Body of pancreas (tissue), 4 donors: ENCODE data around the gene MUC6. TPM values are rescaled to one million over a fixed set of nuclear protein-coding genes. Genes with fewer than 3 reads are reported as not detected.

Experiments
- ATAC-seq: fragments of 150-250 bp; one replicate; pipeline ENCODE4 v1.9.1; 2016
- DNase-seq, 4 donors: peaks; one replicate each; pipeline ENCODE4 v3.0.0-alpha.2; 2019
- H3K27ac ChIP-seq, 4 donors: fragments of 200-600 bp; sonication (generic); 1 replicate in 3 of 4; 2 replicates in 1 of 4; pipeline versions ENCODE4 v1.5.1 to v1.6.1; 2016 to 2019; ENCODE audit warnings: mild to moderate bottlenecking in 1 of 4, mixed read lengths in 1 of 4, moderate library complexity in 1 of 4
- H3K27me3 ChIP-seq, 2 donors: fragments of 200-600 bp; sonication (generic); one replicate each; pipeline ENCODE4 v1.6.0; 2016; ENCODE audit warnings: mild to moderate bottlenecking in 1 of 2
- H3K36me3 ChIP-seq, 2 donors: fragments of 200-600 bp; sonication (generic); replicated peaks in 1 of 2; 2 replicates each; pipeline ENCODE4 v1.5.1; 2016; ENCODE audit warnings: low read depth in 2 of 2; ENCODE audit not compliant: insufficient read depth in 1 of 2
- H3K4me1 ChIP-seq: fragments of 200-600 bp; sonication (generic); one replicate; pipeline ENCODE4 v1.6.0; 2016
- H3K4me3 ChIP-seq, 2 donors: fragments of 200-600 bp; sonication (generic); 1 replicate in 1 of 2; 2 replicates in 1 of 2; pipeline ENCODE4 v1.5.1; 2016 to 2019
- H3K9me3 ChIP-seq, 3 donors: fragments of 200-600 bp; sonication (generic); 1 replicate in 2 of 3; 2 replicates in 1 of 3; pipeline ENCODE4 v1.5.1; 2016
- CTCF ChIP-seq, 7 experiments: fragments of 450-650 bp in 4 of 7; fragments of 200-600 bp in 3 of 7; sonication (generic) in 3 of 7; IDR thresholded peaks; one replicate each; pipeline ENCODE4 v1.5.1; 2016 to 2019; ENCODE audit warnings: antibody characterized with exemption in 7 of 7
- POLR2A ChIP-seq, 3 donors: fragments of 450-650 bp; IDR thresholded peaks; one replicate each; pipeline ENCODE4 v1.6.1; 2016; ENCODE audit warnings: antibody characterized with exemption in 3 of 3, mild to moderate bottlenecking in 2 of 3
- WGBS, 2 donors: methylation state at CpG; one replicate each; pipeline ENCODE4 v1.1.5; 2017; 5-methylcytosine and 5-hydroxymethylcytosine counted together
- intact Hi-C: fragments of 100-400 bp; cut with DNase I; formaldehyde crosslinking; loops from one replicate; pipeline ENCODE4 v1.15.1; 2023
- total RNA-seq, 2 donors: library from RNA; depleted of rRNA; stranded (reverse); fragments of >200 nt; gene quantifications; one replicate each; pipeline ENCODE4 v1.1.0, GENCODE V29; 2016

Gene MUC6
- total RNA-seq, 2 donors from 2014 or later = 101 to 194 TPM

DNA sequence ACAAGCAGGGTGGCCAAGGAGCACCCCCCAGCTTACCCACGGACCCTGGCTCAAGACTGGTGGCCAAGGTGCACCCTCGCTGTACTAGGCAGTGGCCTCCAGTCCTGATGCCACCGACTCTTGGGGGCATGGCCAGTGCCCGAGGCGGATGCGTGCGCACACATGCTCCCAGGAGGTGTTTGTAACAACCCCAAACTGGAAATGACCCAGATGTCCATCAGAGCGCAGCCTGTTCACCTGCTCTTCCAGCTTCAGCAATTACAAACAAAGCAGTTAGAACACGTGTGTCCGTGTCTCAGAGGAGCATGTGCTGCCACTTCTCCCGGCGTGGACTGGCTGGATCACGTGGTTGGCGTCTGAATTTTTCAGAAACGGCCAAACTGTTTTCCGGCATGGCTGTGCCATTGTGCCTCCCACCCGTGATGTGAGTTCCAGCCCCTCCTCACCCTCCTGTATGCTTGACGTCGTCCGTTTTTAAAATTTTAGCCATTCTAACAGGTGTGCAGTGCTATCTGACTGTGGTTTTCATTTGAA lies 7.1 kb upstream of the MUC6 start:
- no peaks in the 10 kb centered on the region for H3K9me3 ChIP-seq
- no peak overlapping the region for H3K4me3 ChIP-seq
- H3K36me3 ChIP-seq = no peaks in the 10 kb centered on the region
- 79 to 82% methylated on average over 13 to 18 of the region's 20 CpGs for WGBS, 2 donors
- TF ChIP-seq CTCF (IDR thresholded peaks at IDR 0.05) = no peak
- no peak for TF ChIP-seq POLR2A (IDR thresholded peaks at IDR 0.05)
- DNase-seq = peak in 3 of 4 donors; percentile 18 to 61 (median 47)
- H3K27me3 ChIP-seq = no peaks in the 10 kb centered on the region
- intact Hi-C loops = no loop called here
- no peak for ATAC-seq
- H3K27ac ChIP-seq = peak overlapping the region in 3 of 4 donors; percentile 77 to 87 (median 87)
- peaks cover 44% of the 10 kb centered on the region for H3K4me1 ChIP-seq

GRCh38 chr11:1042626-1043562 lies 6.4 kb upstream of the MUC6 start:
- Histone ChIP-seq H3K27ac (peak overlapping the region; percentile 77 to 87 (median 86)), H3K4me1 (peaks cover 52% of the 10 kb centered on the region), H3K9me3 (no peaks in the 10 kb centered on the region), H3K4me3 (no peak overlapping the region), H3K36me3 (no peaks in the 10 kb centered on the region), H3K27me3 (no peaks in the 10 kb centered on the region)
- DNase-seq (peak in 2 of 4 donors; percentile 11 to 16), ATAC-seq (no peak)
- intact Hi-C loops = no loop called here
- TF ChIP-seq POLR2A (IDR thresholded peaks at IDR 0.05) (no peak), CTCF (IDR thresholded peaks at IDR 0.05) (no peak)
- 82 to 86% methylated on average over 11 to 19 of the region's 26 CpGs for WGBS, 2 donors

DNA sequence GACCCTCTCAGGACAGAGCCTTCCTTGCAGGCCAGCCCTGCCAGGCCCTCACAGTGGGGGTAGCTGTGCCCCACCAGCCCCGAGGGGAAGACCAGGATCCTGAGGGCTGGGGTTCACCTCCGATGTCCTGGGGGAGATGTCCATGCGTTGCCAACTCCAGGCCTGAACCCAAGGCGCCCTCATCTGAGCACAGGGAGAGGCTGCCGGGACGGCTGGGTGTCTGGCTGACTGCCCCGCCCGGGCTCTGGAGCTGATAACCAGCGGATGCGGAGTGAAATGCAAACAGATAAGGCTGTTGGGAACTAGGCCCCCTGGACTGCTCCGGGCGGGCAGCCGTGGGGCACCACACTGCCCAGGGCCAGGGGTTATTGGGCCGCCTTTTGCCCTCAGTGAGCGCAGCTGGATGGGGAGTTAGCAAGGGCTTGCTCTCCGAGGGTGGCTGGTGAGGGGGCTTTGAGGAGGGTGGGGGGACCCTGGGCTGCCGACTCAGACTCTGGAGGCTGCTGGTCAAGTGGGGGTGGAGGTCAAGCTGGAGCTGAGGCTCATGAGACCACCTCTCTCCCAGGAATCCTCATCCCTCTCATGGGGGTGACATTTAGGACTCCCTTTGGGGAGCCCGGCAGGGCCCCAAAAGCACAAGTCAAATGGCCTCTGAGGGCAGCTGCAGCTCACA lies 5.6 kb upstream of the MUC6 start:
- Histone ChIP-seq H3K27me3 (no peaks in the 10 kb centered on the region), H3K27ac (peak overlapping the region; percentile 77 to 87 (median 86))

DNA sequence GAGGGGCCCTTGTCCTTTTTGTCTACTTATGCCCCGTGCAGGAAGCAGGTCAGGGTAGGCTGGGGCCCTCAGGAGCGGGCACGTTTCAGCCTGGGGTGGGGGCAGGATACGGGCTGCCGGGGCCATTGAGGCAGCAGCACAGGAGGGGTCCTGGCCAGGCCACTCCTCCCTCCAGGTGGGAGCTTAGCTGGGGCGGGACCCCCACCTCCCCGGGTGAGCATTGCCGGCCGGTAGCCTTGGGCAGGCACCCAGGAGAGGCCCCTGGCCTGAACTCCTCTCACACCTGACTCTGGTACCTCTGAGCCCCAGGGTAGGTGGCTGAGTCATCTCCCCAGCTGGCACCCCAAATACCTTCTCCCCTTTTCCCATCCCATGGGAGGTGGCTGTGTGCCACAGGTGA lies 5.0 kb upstream of the MUC6 start:
- H3K9me3 ChIP-seq = no peaks in the 10 kb centered on the region
- peaks cover 64% of the 10 kb centered on the region for H3K4me1 ChIP-seq
- TF ChIP-seq CTCF (IDR thresholded peaks at IDR 0.05) (no peak), POLR2A (IDR thresholded peaks at IDR 0.05) (no peak)
- no peaks in the 10 kb centered on the region for H3K27me3 ChIP-seq
- 36% methylated on average over 8 of the region's 9 CpGs; no CpG with 5 or more reads in 1 of the 2 donors for WGBS, 2 donors
- DNase-seq (peak in 3 of 4 donors; percentile 21 to 85 (median 45)), ATAC-seq (peak; percentile 13)
- H3K27ac ChIP-seq = peak overlapping the region; percentile 77 to 87 (median 86)
- H3K4me3 ChIP-seq = no peak overlapping the region
- H3K36me3 ChIP-seq = no peaks in the 10 kb centered on the region
- intact Hi-C loops = no loop called here

More for the DNA sequence above, 5.6 kb upstream of the MUC6 start:
- ATAC-seq (peak; percentile 57), DNase-seq (peak; percentile 70 to 88 (median 84))
- intact Hi-C loops = no loop called here
- H3K36me3 ChIP-seq = no peaks in the 10 kb centered on the region
- no peak overlapping the region for H3K4me3 ChIP-seq
- TF ChIP-seq POLR2A (IDR thresholded peaks at IDR 0.05) = peak in 2 of 3 donors; percentile 26 to 45
- TF ChIP-seq CTCF (IDR thresholded peaks at IDR 0.05) = peak in 2 of 7 experiments; percentile 17 to 34
- 6 to 22% methylated on average over 10 to 18 of the region's 18 CpGs for WGBS, 2 donors
- H3K4me1 ChIP-seq = peaks cover 58% of the 10 kb centered on the region
- H3K9me3 ChIP-seq = no peaks in the 10 kb centered on the region
